K562 (cell line): ENCODE data around the gene UBE2B. TPM values are rescaled to one million over a fixed set of nuclear protein-coding genes. Genes with fewer than 3 reads are reported as not detected.
A peak's percentile ranks its signal among the peaks of the same experiment; 100 is the strongest.

Source experiments
- ARID2 ChIP-seq: fragments of 450-650 bp; IDR thresholded peaks from 2 replicates; pipeline ENCODE4 v1.6.1; 2017; ENCODE audit warnings: antibody characterized with exemption, mild to moderate bottlenecking
- ATF2 ChIP-seq: sonication (generic); formaldehyde crosslinking; IDR thresholded peaks from 2 replicates; pipeline ENCODE4 v1.8.1; 2022; ENCODE audit warnings: missing genetic modification reagents
- BACH1 ChIP-seq: fragments of 200-800 bp; sonication (Bioruptor generic); IDR thresholded peaks from 2 replicates; pipeline ENCODE4 v1.6.1; 2016; ENCODE audit warnings: missing genetic modification characterization, missing compliant biosample characterization
- BRD9 ChIP-seq: fragments of 450-650 bp; IDR thresholded peaks from 2 replicates; pipeline ENCODE4 v1.6.1; 2018; ENCODE audit warnings: low read depth; ENCODE audit not compliant: partially characterized antibody
- CREM ChIP-seq: IDR thresholded peaks from 2 replicates; pipeline ENCODE4 v1.6.1; 2014; ENCODE audit warnings: antibody characterized with exemption, low read depth
- CTBP1 ChIP-seq: fragments of 450-650 bp; IDR thresholded peaks from 2 replicates; pipeline ENCODE4 v1.6.1; 2016; ENCODE audit warnings: borderline replicate concordance
- ELF1 ChIP-seq: fragments of 200-800 bp; sonication (Bioruptor generic); IDR thresholded peaks from 2 replicates; pipeline ENCODE4 v1.6.1; 2016; ENCODE audit warnings: missing genetic modification characterization, missing compliant biosample characterization
- ELK3 ChIP-seq: fragments of 450-650 bp; formaldehyde crosslinking; IDR thresholded peaks from 2 replicates; pipeline ENCODE4 v1.4.0; 2020; ENCODE audit warnings: mild to moderate bottlenecking
- HMG20A ChIP-seq: fragments of 450-650 bp; formaldehyde crosslinking; conservative IDR thresholded peaks from 2 replicates; pipeline ENCODE4 v1.4.0; 2020; ENCODE audit warnings: mild to moderate bottlenecking, mixed read lengths
- KAT7 ChIP-seq: sonication (generic); formaldehyde crosslinking; IDR thresholded peaks from 2 replicates; pipeline ENCODE4 v1.8.0; 2022; ENCODE audit warnings: missing genetic modification reagents, mild to moderate bottlenecking, borderline replicate concordance
- KAT8 ChIP-seq: fragments of 450-650 bp; IDR thresholded peaks from 2 replicates; pipeline ENCODE4 v1.6.1; 2016; ENCODE audit warnings: low read depth, mild to moderate bottlenecking
- KLF6 ChIP-seq: fragments of 250-450 bp; sonication (Bioruptor Pico); IDR thresholded peaks from 2 replicates; pipeline ENCODE4 v1.4.0; 2020; ENCODE audit warnings: mild to moderate bottlenecking, moderate library complexity, borderline replicate concordance
- MCM5 ChIP-seq: fragments of 450-650 bp; IDR thresholded peaks from 2 replicates; pipeline ENCODE4 v1.6.1; 2016; ENCODE audit warnings: low read depth
- NR2C2 ChIP-seq, 2 experiments: fragments of 200-800 bp in 1 of 2; sonication (Bioruptor generic) in 1 of 2; sonication (generic) in 1 of 2; formaldehyde crosslinking in 1 of 2; IDR thresholded peaks; 2 replicates each; pipeline versions ENCODE4 v1.6.1 to v1.8.0; 2016 to 2022; ENCODE audit warnings: mild to moderate bottlenecking in 1 of 2, missing compliant biosample characterization in 1 of 2, missing genetic modification characterization in 1 of 2, missing genetic modification reagents in 1 of 2
- PATZ1 ChIP-seq: fragments of 250-450 bp; sonication (Bioruptor Pico); IDR thresholded peaks from 2 replicates; pipeline ENCODE4 v1.5.0; 2020; ENCODE audit warnings: mild to moderate bottlenecking, borderline replicate concordance
- PTTG1 ChIP-seq: fragments of 450-650 bp; IDR thresholded peaks from 2 replicates; pipeline ENCODE4 v1.6.1; 2016; ENCODE audit warnings: low read depth, mild to moderate bottlenecking, missing genetic modification characterization, missing compliant biosample characterization
- SMAD3 ChIP-seq: fragments of 450-650 bp; formaldehyde crosslinking; conservative IDR thresholded peaks from 2 replicates; pipeline ENCODE4 v1.4.0; 2020; ENCODE audit warnings: mild to moderate bottlenecking
- SP1 ChIP-seq: sonication (generic); formaldehyde crosslinking; IDR thresholded peaks from 2 replicates; pipeline ENCODE4 v1.8.1; 2022; ENCODE audit warnings: mild to moderate bottlenecking, missing genetic modification reagents
- TBL1XR1 ChIP-seq, 2 experiments: IDR thresholded peaks; 2 replicates each; pipeline ENCODE4 v1.6.1; 2012; ENCODE audit warnings: improper control_type of control experiment in 2 of 2, low read length in 2 of 2, mild to moderate bottlenecking in 1 of 2
- TCF7L2 ChIP-seq: fragments of 150-350 bp; IDR thresholded peaks from 2 replicates; pipeline ENCODE4 v1.6.1; 2016; ENCODE audit warnings: low read depth, mild to moderate bottlenecking, low read length, moderate library complexity
- TRIM24 ChIP-seq, 2 experiments: fragments of 450-650 bp; IDR thresholded peaks; 2 replicates each; pipeline ENCODE4 v1.6.1; 2016
- ZEB2 ChIP-seq: fragments of 450-650 bp; IDR thresholded peaks from 2 replicates; pipeline ENCODE4 v1.6.1; 2016
- ZKSCAN3 ChIP-seq: fragments of 250-450 bp; sonication (Bioruptor Pico); IDR thresholded peaks from 2 replicates; pipeline ENCODE4 v1.4.0; 2020
- ZNF212 ChIP-seq: fragments of 450-650 bp; formaldehyde crosslinking; IDR thresholded peaks from 2 replicates; pipeline ENCODE4 v1.4.0; 2020; ENCODE audit warnings: mild to moderate bottlenecking
- ZNF282 ChIP-seq: sonication (generic); formaldehyde crosslinking; IDR thresholded peaks from 2 replicates; pipeline ENCODE4 v1.8.1; 2023; ENCODE audit warnings: missing genetic modification reagents
- ZNF324 ChIP-seq: fragments of 250-450 bp; sonication (Bioruptor Pico); IDR thresholded peaks from 2 replicates; pipeline ENCODE4 v1.4.0; 2020; ENCODE audit warnings: mild to moderate bottlenecking
- polyA plus RNA-seq, 8 experiments: library from polyadenylated mRNA; depleted of rRNA in 4 of 8; stranded (reverse) in 5 of 8; unstranded in 3 of 8; fragments of >200 nt; fragmentation: Nextera tagmentation in 2 of 8; fragmentation: Illumina TruSeq in 1 of 8; extraction: Ambion mirVana in 2 of 8; extraction: Trizol in 1 of 8; gene quantifications; 2 replicates each; pipeline versions ENCODE4 v1.2.1 to v1.2.3, GENCODE V29; 2011 to 2014; ENCODE audit warnings: inconsistent platforms in 1 of 8, missing spikeins in 1 of 8
- total RNA-seq, 7 experiments: library from RNA; depleted of rRNA in 6 of 7; stranded (reverse); fragments of >200 nt in 6 of 7; fragmentation: Illumina TruSeq in 2 of 7; extraction: Trizol in 2 of 7; gene quantifications; 2 replicates each; pipeline versions ENCODE4 v1.2.1 to v1.2.3, GENCODE V29; 2011 to 2021; ENCODE audit warnings: low replicate concordance in 1 of 7

Gene UBE2B
- total and polyA plus RNA-seq, 9 of the 15 experiments (the other 6 are each of a cell fraction or from before 2014, with no cell fraction given), result 13.1 to 198 (median 75.5) TPM

GRCh38 chr5:134370871-134371833 is at the start of gene UBE2B (continued):
- TF ChIP-seq TCF7L2, result peak; percentile 94
- TF ChIP-seq ELK3 (CRISPR knock-in tag), result no peak
- TF ChIP-seq TBL1XR1 (IDR thresholded peaks at IDR 0.05; ENCODE audit: low read length in 2 of 2), result no peak
- peak; percentile 96 for TF ChIP-seq CREM
- TF ChIP-seq HMG20A (CRISPR knock-in tag), result no peak
- TF ChIP-seq KLF6, result peak; percentile 80
- TF ChIP-seq NR2C2 (CRISPR knock-in tag; IDR thresholded peaks at IDR 0.05), result peak; percentile 49; the same call in 1 of the 2 replicates
- peak; percentile 83 for TF ChIP-seq NR2C2 (tag; IDR thresholded peaks at IDR 0.05)
- TF ChIP-seq BRD9, result no peak
- no peak for TF ChIP-seq MCM5
- no peak for TF ChIP-seq ARID2
- no peak for TF ChIP-seq ZKSCAN3 (CRISPR knock-in tag)
- TF ChIP-seq TRIM24 (IDR thresholded peaks at IDR 0.05), result peak in 1 of 2 experiments; percentile 82; a peak in 2 of 4 replicates
- TF ChIP-seq ZNF212 (CRISPR knock-in tag), result peak; percentile 14; the same call in 1 of the 2 replicates
- no peak for TF ChIP-seq KAT8
- TF ChIP-seq ELF1 (tag), result peak; percentile 57
- no peak for TF ChIP-seq ZEB2
- TF ChIP-seq ATF2 (CRISPR knock-in tag), result peak; percentile 88; the same call in 1 of the 2 replicates
- TF ChIP-seq ZNF282 (CRISPR knock-in tag), result no peak
- TF ChIP-seq SP1 (CRISPR knock-in tag), result peak; percentile 100
- TF ChIP-seq SMAD3 (CRISPR knock-in tag), result peak; percentile 55; the same call in 1 of the 2 replicates
- TF ChIP-seq KAT7 (CRISPR knock-in tag), result no peak
- TF ChIP-seq BACH1 (tag), result peak; percentile 80; the same call in 1 of the 2 replicates
- TF ChIP-seq CTBP1, result peak; percentile 55; the same call in 1 of the 2 replicates
- no peak for TF ChIP-seq PTTG1 (tag)
- no peak for TF ChIP-seq ZNF324
- TF ChIP-seq PATZ1 (CRISPR knock-in tag), result no peak
